IPS-18c (cell line): ENCODE measurements around the gene CEP85.
"Not testable (repeated sequence)": the region's sequence is repeated elsewhere in the genome, so short reads cannot be mapped to it uniquely, and the experiment has no call there.

ENCODE experiments used
- H3K4me3 ChIP-seq: 2 replicates; pipeline ENCODE4 v1.7.0; 2013; ENCODE audit warnings: low read depth, mild to moderate bottlenecking, low read length, moderate library complexity; ENCODE audit not compliant: insufficient read depth
- H3K9me3 ChIP-seq: one replicate; pipeline ENCODE4 v1.6.1; 2013; ENCODE audit warnings: mild to moderate bottlenecking, low read length, moderate library complexity; ENCODE audit not compliant: control insufficient read depth, insufficient read depth

Gene CEP85

GRCh38 chr1:26295194-26296138, 61.5 kb downstream of the CEP85 start:
- no peaks in the 10 kb centered on the region for H3K9me3 ChIP-seq
- H3K4me3 ChIP-seq = no peak overlapping the region

- H3K4me3 ChIP-seq = no peak overlapping the region
- H3K9me3 ChIP-seq = no peaks in the 10 kb centered on the region
Measured at GRCh38 chr1:26296340-26297056, 62.5 kb downstream of the CEP85 start.

- Histone ChIP-seq H3K9me3 (no peaks in the 10 kb centered on the region), H3K4me3 (no peak overlapping the region)
Measured at GRCh38 chr1:26297057-26297790, 63.2 kb downstream of the CEP85 start.

- Histone ChIP-seq H3K9me3 (no peaks in the 10 kb centered on the region), H3K4me3 (no peak overlapping the region)
Measured at GRCh38 chr1:26297791-26298124, 63.8 kb downstream of the CEP85 start.

- no peaks in the 10 kb centered on the region for H3K9me3 ChIP-seq
- H3K4me3 ChIP-seq = no peak overlapping the region
Measured at GRCh38 chr1:26300578-26301275, 66.7 kb downstream of the CEP85 start.

GRCh38 chr1:26302733-26303405, 68.9 kb downstream of the CEP85 start:
- Histone ChIP-seq H3K9me3 (no peaks in the 10 kb centered on the region), H3K4me3 (no peak overlapping the region)

DNA sequence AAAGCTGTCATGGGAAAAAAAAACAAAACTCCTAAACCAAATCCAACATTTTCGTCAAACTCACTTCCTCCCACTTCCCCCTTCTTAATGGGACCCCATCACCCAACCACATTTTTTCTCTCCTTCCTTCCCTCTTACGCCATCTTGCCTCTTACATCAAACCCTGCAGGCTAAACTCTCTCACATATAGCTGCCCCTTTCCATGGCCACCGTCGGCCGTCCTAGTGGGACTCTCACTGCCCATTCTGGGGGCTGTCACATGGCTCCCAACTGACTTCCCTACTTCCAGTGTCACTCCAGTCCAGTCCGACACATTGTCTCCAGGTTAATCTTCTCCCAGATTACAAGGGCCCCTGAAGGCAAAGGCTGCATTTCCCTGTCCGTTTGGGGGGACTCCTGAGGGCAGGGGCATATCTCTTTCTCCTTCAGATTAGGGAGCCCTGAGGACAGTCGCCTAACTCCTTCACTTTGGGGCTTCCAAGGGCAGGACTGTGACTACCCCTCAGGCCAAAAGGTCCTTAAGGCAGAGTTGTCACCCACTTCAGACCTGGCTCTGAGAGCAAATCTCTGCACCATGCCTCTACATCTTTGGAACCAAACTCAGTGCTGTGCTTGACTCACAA, 71.8 kb downstream of the CEP85 start:
- Histone ChIP-seq H3K4me3 (peak overlapping the region; percentile 72), H3K9me3 (no peaks in the 10 kb centered on the region)

- Histone ChIP-seq H3K9me3 (no peaks in the 10 kb centered on the region), H3K4me3 (peak within 1 kb of the TSS; percentile 72)
Measured at GRCh38 chr1:26306290-26307229, 72.6 kb downstream of the CEP85 start, which contains the start of gene UBXN11. Gene UBXN11 (minus strand): TSS chr1:26306636. CDS start chr1:26302883, 3,753 bp downstream.

- Histone ChIP-seq H3K9me3 (no peaks in the 10 kb centered on the region), H3K4me3 (no peak overlapping the region)
Measured at GRCh38 chr1:26307363-26307781, 73.4 kb downstream of the CEP85 start.

- not testable (repeated sequence) for H3K9me3 ChIP-seq, H3K4me3 ChIP-seq
Measured at GRCh38 chr1:26307966-26308899, 74.2 kb downstream of the CEP85 start.

GRCh38 chr1:26314501-26314900, 80.5 kb downstream of the CEP85 start:
- H3K4me3 ChIP-seq = no peak overlapping the region
- H3K9me3 ChIP-seq = no peaks in the 10 kb centered on the region

- H3K4me3 ChIP-seq = no peak overlapping the region
- H3K9me3 ChIP-seq = no peaks in the 10 kb centered on the region
Measured at GRCh38 chr1:26315874-26316850, 82.2 kb downstream of the CEP85 start.

GRCh38 chr1:26317146-26317545, 83.1 kb downstream of the CEP85 start:
- H3K9me3 ChIP-seq = no peaks in the 10 kb centered on the region
- no peak overlapping the region for H3K4me3 ChIP-seq
